ENCODE measurements around the gene GABRB1.
A peak's percentile ranks its signal among the peaks of the same experiment; 100 is the strongest.

GABRB1 gene

GRCh38 chr4:47410271-47410670, 378.9 kb downstream of the GABRB1 start:
- no peak for DNase-seq

DNA sequence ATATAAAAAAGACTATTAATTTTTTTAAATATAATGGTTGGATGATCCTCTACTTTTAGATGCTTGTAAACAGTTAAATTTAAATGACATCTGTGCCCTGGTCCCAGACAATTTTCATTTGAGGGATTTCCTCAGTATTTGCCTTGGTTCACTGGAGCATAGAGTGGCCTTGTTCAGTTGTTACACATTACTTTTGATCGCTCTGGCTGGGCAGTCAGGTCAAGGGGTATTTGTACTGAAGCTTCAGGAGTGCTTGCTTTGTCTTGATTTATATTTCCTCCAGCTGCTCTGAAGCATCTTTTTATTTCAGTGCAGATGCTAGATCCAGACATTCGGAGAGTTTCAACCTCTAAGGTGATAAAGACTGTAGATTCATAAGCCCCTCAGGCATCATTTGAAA, 382.2 kb downstream of the GABRB1 start:
- DNase-seq = peak; percentile 0

DNA sequence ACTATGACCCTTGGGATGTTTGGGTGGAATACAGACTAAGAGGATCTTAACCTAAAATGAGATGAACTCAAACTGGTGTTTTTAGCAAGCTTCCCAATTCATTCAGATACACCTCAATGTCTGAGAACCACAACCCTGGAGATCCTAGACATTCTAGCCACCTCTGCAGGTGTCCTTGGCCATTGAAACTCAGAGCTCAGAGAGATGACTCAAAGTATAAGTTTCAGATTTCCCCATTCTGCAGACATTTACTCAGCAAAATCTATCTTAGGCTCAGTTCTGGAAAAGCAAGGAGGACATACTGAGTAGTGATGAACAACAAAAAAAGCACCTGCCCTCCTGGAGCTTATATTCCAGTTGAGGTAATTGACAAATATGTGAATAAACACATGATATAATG, 384.4 kb downstream of the GABRB1 start:
- no peak for DNase-seq

GRCh38 chr4:47418147-47418546, 386.8 kb downstream of the GABRB1 start:
- no peak for DNase-seq

- DNase-seq = no peak
Measured at GRCh38 chr4:47419296-47419695, 387.9 kb downstream of the GABRB1 start.

DNA sequence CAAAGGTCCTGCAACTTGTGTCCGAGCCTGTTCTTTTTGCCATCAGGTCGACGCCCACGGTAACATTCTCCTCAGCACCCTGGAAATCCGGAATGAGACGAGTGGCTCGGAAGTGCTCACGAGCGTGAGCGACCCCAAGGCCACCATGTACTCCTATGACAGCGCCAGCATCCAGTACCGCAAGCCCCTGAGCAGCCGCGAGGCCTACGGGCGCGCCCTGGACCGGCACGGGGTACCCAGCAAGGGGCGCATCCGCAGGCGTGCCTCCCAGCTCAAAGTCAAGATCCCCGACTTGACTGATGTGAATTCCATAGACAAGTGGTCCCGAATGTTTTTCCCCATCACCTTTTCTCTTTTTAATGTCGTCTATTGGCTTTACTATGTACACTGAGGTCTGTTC, 394.3 kb downstream of the GABRB1 start:
- no peak for DNase-seq

DNA sequence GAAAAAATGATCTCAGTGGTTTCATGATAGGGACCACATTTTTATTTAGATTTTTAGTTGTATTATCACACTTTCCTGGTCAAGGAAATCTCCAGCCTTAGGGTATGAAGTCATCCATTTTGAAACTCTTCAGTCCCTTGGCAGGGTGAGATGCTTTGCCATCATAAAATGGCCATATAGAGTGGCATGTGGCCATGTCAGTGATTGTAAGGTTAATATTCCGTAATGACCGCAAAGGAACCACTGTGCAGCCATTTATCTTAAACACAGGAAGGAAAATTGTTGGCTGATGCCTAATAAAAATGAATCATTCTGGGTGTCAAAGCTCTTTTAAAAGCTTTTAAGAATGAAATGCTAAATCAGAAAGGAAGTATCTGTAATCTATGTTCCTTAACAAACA, 396.6 kb downstream of the GABRB1 start:
- no peak for DNase-seq

GRCh38 chr4:47432749-47433148, 401.4 kb downstream of the GABRB1 start:
- DNase-seq = no peak

DNA sequence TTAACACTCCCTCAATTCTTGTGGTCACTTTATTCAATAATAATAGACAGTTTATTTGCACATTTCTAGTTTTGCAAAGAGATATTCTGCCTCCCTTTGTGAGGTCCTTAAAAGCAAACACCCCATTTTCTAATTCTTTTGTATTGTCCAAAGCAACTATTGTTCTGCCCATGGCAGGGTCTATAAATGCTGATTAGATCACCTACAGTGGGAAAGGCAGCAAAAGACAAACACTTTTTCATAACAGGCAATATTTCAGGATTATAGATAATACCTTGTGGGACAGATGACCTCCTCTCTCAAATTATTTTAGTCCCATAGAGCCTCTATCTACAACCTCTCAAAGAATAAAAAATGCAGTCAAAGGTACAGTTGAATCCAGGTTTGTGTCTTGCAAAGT, 403.6 kb downstream of the GABRB1 start:
- no peak for DNase-seq

- no peak for DNase-seq
Measured at GRCh38 chr4:47442980-47443379, 411.6 kb downstream of the GABRB1 start.

GRCh38 chr4:47444031-47444430, 412.7 kb downstream of the GABRB1 start:
- no peak for DNase-seq

DNA sequence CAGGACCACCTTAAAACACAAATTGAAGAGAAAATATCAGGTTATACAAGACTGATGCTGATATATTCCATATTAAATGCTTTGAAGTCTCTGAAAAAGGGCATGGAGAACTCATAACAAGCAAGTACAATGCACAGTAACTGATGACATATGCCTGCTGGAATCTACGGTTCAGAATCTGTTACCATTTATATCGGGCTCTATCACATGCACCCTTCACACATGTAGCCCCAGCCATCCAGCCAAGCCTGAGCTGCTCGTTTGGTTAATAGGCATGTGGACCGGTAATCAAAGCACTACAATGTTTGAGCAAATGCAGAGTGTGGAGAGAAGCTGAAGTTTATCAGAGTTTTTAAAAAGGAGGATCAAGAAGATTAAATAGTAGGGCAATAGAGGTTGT, 420.3 kb downstream of the GABRB1 start:
- no peak for DNase-seq

DNA sequence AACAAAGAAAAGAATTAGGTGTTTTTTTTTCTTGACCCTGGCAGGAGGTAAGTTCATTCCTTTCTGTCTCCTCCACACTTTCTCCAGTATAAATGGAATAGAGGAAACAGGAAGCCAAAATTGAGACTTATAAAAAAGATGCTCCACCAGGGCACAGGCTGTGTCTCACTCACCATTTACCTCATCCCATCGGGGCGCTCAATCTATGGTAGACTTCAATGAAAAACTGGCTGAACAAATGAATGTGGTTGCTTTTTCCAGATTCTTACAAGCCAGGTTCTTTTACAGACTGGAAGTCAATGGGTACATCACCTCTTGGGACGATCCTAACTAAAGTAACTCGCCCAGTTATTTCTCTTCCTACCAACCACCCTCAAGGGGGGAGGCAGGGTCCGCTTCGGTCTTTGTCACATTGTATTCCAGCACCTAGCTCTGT, 431.4 kb downstream of the GABRB1 start:
- no peak for DNase-seq

DNA sequence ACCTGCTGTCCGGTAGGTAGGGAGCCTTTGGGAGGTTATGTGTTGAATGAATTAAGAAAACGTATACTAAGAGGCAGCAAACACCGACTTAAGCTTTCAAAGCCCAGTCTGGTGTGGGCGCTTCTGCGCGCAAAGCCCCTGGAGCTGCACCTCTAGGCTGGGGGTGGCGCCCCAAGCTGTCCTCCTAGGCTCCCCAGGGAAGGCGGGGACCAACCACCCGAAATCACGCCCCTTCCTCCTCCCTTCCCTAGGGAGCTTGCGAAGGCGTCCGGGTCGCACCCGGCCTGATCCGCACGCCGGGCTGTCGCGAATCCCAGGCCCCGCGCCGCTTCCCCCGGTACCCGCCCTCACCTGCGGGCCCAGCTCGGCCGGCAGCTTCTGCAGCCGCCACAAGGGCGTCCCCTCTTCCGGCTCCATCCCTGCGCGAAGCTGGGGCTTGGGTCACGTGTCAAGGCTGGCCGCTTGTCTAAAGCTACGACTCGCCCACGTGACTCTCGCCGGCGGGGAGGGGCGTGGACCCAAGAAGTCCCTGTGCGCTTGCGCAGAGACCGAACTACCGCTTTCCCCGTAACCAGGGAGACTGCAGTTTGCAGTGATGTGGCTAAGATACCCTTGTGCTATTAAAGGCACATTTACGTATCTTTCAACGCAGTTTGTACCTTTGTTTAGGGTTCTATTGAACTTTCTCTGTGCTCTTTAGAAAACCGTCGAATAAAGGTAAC, 432.0 kb downstream of the GABRB1 start, which contains the start of gene COMMD8:
TSS of gene COMMD8 (minus strand) at position 468 of the 722 bp plus-strand sequence. CDS start at position 417, 51 bp downstream.
- DNase-seq = peak; percentile 95

- DNase-seq = no peak
Measured at GRCh38 chr4:47465004-47465403, 433.6 kb downstream of the GABRB1 start.

DNA sequence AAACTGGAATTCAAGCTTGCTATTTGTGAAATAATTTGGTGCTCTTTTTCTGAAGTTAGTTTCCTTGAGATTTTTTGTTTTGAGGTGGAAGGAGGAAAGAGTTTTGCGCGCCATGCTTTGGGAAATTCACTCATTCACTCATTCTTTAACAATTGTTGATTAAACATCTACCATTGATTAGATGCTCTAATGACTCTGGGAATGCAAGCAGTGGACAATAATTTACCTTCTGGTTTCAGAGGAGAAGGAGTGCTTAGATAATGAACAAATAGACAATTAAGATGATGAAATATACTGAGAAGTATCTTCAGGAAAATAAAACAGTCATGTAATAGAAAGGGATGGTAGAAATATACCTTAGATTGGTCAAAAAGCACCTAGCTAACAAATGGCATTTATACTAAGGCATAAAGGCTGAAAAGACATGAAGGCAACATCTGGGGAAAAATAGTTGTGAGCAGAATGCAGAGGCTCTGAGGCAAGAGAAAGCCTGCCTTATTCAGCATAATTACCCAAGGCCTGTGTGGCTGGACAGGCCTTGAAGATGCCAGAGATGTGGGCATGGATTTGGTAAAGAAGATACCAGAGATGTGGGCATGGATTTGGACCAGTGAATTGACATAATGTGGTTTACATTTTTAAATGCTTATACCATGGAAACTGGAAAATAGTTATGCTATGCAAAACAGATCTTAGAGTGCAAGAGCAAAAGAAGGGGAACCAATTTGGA, 434.9 kb downstream of the GABRB1 start:
- no peak for DNase-seq

- DNase-seq = no peak
Measured at GRCh38 chr4:47468706-47469365, 437.5 kb downstream of the GABRB1 start.

DNA sequence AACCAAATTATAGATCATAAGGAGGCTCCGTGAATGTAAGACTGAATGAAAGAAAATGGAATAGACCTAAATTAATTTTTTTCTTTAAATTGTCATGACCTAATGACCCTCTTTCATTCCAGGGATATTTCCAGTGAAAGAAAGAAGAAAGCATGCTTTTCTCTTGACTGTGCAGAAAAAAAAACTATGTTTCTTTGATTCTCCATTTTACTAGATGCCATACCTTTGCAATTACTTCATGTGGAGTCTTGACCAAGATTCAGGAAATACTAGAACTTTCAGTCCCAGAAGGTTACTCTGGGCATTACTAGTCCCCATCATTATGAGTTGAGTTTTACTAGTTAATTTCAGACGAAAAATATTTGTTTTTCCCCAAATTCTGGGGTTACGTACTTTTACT, 438.6 kb downstream of the GABRB1 start:
- no peak for DNase-seq

- DNase-seq = no peak
Measured at GRCh38 chr4:47471064-47471463, 439.7 kb downstream of the GABRB1 start.

DNA sequence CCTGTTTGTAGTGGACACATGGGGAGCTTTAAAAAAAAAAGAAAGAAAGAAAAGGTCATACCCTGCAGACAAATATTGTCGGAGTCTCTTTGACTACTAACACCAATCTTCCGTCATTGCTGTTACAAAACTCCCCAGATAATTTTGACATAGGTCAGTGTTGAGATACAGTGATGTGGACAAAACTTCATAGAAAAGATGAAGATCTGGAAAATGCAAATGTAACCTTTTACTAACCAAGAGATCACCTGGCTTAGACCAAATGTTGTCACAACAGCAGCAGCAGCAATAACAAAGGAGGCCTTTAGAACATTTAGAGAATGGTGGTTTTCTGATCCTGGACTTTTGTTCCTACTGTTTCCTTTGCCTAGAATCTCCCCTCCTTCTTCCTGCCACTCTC, 440.2 kb downstream of the GABRB1 start:
- no peak for DNase-seq

GRCh38 chr4:47473141-47473750, 441.9 kb downstream of the GABRB1 start:
- DNase-seq = no peak

- no peak for DNase-seq
Measured at GRCh38 chr4:47474799-47475198, 443.4 kb downstream of the GABRB1 start.

GRCh38 chr4:47475411-47475810, 444.0 kb downstream of the GABRB1 start:
- DNase-seq = no peak

Data from NCI-H2029 (cell line).